HG02943 (cell line): ENCODE measurements around the gene FICD.
"Not testable (repeated sequence)": the region's sequence is repeated elsewhere in the genome, so short reads cannot be mapped to it uniquely, and the experiment has no call there.

Source experiments
- ATAC-seq: cut with Tn5 transposase; IDR thresholded peaks from one replicate; pipeline ENCODE4 v1.9.1; 2021; ENCODE audit warnings: mild to moderate bottlenecking, low read depth, moderate library complexity; ENCODE audit not compliant: unreplicated experiment

Gene FICD

DNA sequence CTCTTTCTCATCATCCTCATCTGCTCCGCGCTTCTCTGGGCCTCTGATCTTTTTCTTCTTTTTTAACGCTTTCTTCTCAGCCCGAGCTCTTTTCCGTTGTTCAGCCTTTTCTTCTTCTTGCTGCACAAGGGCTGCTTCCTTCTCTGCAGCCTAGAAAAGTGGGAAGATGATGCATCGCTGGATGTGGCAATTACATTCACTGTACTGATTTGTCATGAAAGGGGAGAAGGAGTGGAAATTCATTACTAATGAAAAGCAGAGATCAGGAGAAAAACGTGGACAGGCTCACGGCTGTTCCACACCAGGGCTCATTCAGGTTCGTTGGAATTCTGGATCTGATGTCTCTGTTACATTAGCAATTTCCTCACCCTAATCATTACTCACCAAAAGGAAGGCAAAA is 15.1 kb downstream of the FICD start:
- ATAC-seq, result no peak

DNA sequence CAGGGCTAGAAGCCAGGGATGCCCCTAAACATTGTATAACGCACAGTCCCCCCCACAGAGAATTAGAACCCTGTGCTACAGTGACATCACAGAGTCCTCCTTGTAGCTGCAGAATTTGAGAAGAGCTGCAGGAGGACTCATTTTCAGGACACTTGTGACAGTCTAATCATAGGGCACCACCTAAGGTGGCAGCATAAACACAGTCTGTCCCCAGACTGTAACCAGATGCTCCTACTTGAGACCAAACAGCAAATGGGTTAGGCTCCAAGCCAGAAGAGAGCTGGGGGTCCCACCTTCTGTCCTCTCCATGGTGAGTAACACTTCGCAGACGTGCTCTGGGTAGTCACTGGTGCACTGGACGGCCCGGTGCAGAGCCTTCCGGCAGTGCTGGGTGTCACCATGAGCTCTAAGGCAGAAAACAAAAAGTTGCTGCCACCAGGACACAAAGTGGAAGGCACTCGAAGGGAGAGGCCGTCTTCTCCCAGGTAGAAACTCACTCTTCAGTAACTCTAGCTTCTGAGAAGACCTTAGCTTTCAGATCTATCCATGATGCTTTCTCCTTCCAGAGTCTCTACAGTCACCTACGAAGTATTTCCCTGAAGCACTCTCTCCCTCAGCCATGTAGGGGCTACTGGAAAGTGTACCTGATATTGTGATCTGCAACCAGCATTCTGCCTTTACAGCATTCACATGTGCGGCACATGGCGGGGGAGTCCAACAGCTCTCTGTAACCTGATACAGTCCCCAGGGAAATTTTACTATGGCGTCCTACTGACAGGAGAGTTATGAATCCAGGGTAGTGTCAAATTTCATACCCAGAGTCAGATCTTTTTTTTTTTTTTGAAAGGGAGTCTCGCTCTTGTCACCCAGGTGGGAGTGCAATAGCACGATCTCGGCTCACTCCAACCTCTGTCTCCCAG is 17.1 kb downstream of the FICD start:
- no peak for ATAC-seq

DNA sequence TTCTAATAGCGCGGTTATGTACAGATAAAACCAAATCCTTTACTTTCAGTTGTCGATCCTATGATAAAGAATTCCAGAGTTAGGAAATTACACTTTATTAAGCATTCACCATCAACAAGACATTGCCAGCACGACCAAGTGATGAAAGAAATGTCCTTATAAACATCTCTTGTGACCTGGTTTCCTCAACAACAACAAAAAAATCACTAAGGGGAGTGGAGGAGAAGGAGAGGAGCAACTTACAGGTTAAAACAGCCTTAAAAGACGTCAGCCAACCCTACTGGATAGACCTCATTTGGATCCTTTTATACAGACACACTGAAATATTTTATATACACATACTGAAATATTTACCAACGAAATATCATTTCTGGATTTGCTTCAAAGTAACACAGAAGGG is 23.1 kb downstream of the FICD start:
- no peak for ATAC-seq

DNA sequence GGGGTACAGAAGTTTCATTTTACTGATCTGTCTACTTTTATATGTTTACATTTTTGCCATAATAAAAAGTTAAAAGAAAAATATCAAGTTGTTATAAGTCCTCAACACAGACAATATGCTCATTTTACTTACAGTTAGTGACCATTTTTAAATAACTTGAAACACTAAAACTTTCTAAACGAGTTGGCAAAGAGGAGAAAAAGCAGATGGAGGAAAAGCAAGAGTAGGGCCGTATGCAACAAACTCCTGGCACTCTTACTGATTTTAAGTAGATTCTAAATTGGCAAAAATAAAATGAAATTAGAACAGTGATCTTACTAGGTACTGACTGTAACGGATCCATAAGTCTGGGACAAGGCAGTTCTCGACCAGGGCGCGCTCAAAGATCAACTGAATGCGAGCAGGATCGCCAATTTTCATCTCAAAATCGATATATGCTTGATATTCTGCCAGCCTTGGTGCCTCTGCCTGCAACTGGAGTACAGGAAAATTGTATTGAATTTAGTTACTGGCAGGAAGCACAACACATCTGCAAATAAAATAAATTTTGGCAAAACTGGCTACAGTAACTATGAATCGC is 23.6 kb downstream of the FICD start:
- no peak for ATAC-seq

DNA sequence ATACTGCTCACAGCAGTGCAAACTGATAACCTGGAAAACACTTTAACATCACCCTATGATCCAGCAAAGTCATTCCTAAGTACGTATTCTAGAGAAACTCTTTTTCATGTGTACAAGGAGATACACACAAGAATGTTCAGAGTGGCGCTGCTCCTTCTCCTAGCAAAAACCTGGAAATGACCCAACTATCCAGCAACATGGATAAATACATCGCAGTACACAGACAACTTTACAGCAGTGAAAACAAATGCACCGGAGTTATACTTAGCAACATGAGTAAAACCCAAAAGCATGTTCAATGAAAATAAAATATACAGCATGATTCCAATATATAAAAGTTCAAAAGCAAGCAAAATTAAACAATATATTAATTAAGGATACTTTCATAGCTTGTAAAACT is 27.2 kb downstream of the FICD start:
- no peak for ATAC-seq

DNA sequence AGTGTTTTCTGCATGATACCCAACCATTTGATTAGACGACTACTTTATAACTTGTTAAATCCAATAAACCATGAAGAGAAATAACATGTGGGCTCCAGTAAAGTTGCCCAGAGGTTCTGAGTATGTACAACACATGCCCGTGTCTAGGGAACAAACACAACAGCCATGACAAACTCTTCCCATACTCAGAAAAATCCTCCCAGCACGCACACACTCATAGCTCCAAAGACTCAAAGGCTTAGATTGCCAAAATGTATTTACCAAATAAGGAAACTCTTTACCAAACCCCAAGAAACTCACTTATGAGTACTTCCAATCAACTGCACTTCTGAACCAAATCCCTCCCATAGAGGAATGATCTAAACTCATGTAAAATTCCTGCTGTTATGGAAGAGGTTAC is 28.6 kb downstream of the FICD start:
- no peak for ATAC-seq

DNA sequence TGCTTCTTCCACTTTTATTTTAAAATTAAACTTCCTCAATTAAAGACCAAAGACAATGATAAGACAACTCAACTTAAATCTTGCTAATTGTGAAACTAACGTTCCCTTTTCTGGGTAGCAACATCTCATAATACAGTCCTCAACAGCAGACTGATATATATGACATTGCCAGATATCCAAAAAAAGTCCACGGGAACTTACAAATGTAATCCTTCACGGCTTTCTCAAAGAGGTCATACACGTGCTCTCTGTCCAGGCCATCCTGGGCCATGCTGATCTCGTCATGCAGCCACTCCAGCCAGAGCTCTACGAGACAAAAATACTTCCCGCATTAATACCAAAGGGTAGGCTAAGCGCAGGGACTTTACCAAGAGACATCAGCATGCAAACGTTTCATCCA is 32.6 kb downstream of the FICD start:
- ATAC-seq, result no peak

DNA sequence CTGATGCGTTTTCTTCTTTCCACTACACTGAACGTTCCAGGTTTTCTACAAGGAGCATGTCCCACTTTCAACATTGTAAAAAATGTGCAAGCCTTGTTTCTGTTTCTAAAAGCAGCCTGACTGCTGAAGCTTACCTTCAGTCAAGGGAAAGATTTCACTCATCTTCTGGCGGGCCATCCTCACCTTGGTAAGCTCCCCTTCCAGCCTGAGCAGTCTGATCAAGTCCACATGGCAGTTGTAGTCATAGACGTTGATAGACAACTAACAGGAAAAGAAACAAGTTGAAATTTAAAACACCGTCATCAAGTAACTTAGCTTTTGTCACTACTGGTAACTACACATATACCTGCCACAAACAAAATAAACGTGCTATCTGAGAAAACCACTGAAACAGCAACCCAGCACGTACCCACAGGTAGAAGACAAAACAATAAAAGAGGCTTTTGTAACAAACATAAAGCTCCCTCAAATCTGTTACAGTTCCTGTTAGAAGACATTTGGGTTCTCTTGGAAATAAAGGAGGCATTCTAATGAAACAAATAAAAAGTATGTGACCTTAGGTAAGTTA is 34.0 kb downstream of the FICD start:
- ATAC-seq, result no peak

DNA sequence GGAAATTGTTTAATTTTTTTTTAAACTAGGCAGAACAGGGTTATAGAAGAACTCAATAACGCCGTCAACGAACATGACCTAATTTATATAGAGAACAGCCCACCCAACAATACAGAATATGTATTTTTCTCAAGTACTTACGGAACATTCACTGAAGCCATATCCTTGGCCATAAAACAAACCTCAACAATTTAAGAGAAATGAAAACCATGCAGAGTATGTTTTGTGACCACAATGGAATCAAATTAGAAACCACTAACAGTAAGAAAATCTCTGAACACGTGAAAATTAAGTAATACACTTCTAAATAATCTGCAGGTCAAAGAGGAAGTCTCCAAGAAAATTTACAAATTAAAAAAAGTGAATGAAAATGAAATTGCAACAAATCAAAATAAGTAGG is 36.5 kb downstream of the FICD start:
- ATAC-seq, result no peak

DNA sequence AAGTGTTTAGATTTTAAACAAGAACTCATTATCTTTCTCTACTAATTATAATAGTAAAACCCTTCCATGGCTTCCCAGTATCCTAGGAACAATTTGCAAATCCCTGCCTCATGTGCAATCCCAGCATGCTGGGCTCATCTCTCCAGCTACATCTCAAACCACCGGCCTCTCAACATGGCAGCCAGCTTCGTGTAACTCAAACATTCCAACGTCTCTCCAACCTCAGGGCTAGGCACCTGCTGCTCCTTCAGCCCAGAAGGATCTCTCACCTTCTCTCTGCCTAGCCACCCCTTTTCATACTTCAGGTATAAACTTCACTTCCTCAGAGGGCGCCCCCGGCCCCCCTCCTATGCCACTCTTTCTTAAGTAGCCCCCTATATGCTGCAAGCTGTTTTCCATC is 38.7 kb downstream of the FICD start:
- ATAC-seq, result no peak

DNA sequence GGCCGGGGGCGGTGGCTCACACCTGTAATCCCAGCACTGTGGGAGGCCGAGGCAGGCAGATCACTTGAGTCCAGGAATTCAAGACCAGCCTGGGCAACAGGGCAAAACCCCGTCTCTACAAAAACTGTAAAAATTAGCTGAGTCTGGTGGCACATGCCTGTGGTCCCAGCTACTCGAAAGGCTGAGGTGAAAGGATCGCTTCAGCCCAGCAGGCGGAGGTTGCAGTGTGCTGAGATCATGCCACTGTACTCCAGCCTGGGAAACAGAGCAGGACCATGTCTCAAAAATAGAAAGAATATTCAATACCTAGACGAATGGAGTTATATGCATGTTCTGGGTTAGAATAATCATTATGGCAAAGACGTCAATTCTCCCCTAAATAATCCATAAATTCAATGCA is 40.3 kb downstream of the FICD start:
- not testable (repeated sequence) for ATAC-seq

DNA sequence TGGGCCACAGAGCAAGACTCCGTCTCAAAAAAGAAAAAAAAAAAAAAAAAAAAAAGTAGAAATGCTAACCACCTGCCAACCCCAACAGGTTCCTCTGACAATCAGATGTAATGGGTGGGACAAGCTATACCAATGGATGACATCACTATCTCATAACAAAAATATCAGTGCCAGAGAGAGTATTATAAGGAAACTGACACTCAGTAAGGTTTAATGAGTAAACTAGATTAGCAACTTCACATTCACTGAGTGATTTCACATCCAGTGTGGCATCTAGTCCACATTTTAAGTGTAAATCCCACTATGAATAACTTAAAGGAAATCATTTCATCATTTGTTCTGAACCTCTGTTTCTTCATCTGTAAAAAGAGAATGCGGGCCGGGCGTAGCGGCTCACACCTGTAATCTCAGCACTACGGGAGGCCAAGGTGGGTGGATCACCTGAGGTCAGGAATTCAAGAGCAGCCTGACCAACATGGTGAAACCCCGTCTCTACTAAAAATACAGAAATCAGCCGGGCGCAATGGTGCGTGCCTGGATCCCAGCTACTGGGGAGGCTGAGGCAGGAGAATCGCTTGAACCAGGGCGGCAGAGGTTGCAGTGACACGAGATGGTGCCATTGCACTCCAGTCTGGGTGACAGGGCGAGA is 44.1 kb downstream of the FICD start:
- no peak for ATAC-seq

DNA sequence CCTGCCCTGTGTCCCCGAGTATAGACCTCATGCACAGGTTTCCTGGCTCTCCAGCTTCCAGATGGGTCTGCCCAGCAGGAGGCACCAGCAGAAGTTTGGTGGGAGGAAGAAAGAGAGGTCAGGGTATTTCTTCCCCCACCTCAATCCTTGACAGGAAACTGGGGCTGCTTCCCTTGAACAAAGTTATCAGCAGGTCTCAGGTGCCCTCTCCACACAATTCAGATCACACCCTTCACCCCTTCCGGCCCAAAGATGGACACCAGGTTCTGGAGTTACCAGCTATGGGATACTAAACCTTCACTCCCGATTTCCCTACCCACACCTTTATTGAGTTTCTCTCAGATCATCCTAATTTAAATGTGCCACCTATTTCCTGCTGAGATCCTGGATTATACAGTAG is 44.7 kb downstream of the FICD start:
- no peak for ATAC-seq

DNA sequence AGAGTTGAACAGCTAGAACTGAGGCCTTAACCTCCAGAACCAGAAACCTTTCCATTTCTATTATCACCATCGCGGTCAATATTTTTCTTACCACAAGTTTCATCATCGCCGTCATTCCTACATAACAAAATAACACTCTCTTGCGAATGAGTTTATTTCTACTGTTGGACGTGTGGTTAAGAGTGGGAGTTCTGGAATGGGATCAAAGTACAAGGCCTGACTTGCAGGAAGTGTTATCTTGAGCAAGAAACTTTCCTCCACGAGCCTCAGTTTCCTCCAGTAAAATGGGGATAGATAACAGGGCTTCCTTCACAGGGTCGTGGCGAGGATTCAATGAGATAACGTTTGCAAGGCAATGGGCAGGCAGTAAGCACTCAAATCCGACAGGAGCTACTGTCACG is 45.2 kb downstream of the FICD start:
- no peak for ATAC-seq

DNA sequence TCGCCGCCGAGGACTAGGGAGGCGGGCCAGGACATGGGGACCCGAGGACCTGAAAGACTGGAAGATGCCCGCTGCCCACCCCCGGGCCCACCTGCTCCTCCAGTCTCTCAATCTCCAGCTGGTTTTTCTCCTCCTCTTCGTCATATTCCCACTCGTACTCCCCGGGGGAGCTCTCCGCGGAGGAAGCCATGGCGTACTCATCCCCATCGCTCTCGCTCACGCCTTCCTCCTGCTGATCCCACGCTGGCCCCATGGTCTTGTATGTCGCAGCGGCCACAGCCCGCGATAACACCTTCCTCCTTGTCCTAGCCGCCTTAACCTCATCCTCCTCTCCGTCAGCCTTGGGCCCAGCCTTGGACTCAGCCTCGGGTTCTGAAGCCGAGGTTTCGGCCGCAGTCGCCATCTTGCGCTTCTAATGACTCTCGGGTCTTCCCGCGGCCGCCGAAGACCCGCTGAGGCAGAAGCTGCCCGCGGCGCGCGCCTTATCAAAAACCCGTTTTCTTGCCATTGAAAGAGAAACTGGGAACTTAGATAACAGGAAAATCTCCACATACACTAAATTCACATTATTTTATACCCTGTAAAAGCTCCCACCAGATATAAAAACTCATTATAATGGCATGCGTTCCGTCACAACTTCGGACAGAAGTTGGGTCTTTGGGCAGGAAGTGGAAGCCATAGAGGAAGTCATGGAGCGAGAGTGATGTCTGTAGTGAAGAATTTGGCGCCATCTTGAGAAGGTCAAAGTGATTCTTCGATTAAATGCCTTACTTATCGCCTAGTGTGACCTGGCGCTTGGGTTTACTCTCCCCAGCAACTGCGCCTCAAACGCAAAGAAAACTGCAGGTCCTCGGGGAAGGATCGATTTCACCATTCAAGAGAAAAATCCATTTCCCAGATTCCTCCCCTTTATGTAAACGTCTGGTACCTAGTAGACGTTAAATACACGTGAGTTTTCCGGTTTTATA is 46.0 kb downstream of the FICD start, which contains the start of gene SART3:
Gene SART3, minus strand, starts transcription at position 422 of the 968 bp plus-strand sequence. Its CDS starts 19 bp downstream, at position 403.
- ATAC-seq, result peak; percentile 44

DNA sequence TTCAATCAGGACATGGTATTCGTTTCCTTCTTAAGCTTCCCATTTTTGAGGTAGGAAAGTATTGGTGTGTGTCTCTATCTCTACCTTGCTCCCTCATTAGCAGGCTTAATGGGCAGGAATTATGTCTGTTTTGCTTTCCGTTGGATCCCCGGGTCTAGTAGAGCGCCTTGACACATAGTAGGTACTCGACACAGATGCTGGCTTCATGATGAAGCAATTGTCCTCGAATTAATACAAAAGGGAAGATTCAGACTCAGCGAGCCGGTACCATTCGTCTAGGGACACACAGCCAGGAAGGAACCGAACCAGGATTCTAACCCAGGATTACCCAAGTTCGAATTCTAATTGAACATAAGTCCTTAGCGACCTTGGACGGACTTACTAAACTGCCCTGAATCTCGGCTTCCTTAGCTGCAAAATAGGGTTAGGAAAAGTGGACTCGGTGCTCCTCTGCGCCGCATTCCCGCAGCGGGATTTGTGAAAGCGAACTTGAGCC is 46.8 kb downstream of the FICD start:
- ATAC-seq, result no peak

DNA sequence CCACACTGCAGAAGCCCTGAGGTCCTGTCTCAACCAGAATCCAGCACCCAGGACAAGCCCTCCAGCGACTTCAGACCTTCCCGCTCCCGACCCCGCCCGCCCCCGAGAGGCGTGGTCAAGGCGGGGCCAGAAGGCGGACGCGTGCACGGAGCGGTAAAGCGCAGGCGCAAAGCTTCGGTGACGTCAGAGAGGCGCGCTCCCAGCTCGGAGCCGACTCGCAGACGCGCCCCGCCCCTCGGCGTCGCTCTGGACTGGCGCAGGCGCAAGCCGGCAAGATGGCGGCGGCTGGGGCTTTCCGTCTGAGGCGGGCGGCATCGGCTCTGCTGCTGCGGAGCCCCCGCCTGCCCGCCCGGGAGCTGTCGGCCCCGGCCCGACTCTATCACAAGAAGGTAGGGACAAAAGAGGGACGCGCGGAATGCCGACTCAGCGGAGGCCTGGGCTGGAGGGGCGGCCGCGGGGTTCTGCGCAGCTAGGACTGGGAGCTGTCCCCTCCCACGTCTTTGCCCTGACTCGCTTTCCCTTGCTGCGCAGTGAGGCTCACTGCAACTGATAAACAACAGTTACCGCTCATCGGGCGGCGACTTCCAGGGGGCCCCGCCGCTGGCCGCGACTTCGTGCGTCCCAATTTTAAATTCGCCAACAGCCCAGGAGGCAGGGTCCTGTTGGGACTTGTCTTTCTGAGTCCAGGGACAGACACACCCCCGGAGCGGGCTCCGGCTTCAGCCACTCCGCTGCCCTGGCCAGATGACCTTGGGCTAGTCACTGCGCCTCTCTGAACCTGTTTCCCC is 47.5 kb downstream of the FICD start, which contains the start of gene ISCU:
Gene ISCU, plus strand, starts transcription at position 249 of the 788 bp plus-strand sequence. Its CDS starts 27 bp downstream, at position 276.
- ATAC-seq, result peak; percentile 50

DNA sequence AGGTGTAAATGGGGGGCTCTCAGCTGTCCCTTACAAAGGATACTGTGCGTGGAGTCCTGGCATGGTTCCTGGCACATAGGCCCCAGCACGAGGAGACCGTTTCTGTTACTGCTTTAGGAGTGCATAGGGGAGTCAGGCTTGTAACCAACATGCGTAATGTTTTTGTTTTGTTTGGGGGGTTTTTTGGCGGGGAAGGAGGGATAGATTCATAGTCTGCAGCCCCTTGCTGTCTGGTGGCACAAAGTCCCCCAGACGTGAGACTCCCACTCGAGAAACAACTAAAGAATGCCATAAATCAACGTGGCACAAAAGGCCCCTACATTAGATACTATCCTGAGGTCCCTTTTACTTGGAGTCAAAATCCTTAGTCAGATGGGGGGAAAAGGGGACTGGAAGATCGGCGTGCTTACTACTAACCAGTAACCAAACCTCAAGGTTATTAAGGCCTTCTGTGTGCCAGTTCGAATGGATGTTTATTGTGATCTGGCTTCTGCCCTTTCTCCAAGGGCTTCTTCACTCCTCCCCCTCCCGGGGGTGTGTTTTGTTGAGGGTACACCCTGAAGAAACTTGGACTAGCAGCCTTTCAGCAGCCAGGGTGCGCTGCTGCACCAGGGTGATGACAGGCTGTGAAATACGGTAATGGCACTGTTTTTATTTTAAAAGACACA is 48.2 kb downstream of the FICD start:
- ATAC-seq, result peak; percentile 36

DNA sequence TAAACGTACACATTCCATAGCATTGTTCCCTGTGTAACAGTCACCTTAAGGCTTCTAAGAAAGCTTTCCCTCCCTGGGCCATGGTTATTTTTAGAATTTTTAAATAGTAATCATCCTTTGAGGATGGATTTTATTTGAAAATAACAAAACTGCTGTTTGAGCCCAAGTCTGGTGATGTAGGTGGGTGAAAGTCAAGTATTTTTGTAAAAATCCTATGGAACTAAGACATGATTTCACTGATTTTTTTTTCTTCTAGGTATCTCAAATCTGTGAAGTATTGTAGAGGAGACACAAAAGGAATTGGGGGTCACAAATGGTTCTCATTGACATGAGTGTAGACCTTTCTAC is 48.7 kb downstream of the FICD start:
- no peak for ATAC-seq
